NCI-H2081 treated with DMSO at 0.1 percent for 48 hours (cell line): ENCODE measurements around the gene FOXP4.

ENCODE experiments used
- DNase-seq: peaks from one replicate; lab custom pipeline; 2025; lab: John Stamatoyannopoulos, UW

Gene FOXP4

GRCh38 chr6:41646026-41646795 is 100.0 kb downstream of the FOXP4 start:
- no peak for DNase-seq

GRCh38 chr6:41647061-41647511 is 100.9 kb downstream of the FOXP4 start:
- no peak for DNase-seq

GRCh38 chr6:41648070-41648585 is 101.9 kb downstream of the FOXP4 start:
- DNase-seq = no peak

- DNase-seq = no peak
These were observed 102.7 kb downstream of the FOXP4 start for GRCh38 chr6:41648921-41649320.

GRCh38 chr6:41649596-41649995 is 103.4 kb downstream of the FOXP4 start:
- no peak for DNase-seq

- no peak for DNase-seq
These were observed 103.9 kb downstream of the FOXP4 start for GRCh38 chr6:41650120-41650519.

GRCh38 chr6:41651246-41651961 is 105.2 kb downstream of the FOXP4 start:
- no peak for DNase-seq
